HG03565 (cell line): ENCODE results near the gene DRGX.

Experiments used
- ATAC-seq: cut with Tn5 transposase; IDR thresholded peaks from one replicate; pipeline ENCODE4 v1.9.1; 2021; ENCODE audit warnings: mild to moderate bottlenecking, moderate library complexity; ENCODE audit not compliant: unreplicated experiment

The DRGX gene

GRCh38 chr10:49348593-49348992, 47.3 kb downstream of the DRGX start:
- ATAC-seq: no peak

- ATAC-seq: no peak
Measured at GRCh38 chr10:49347827-49348226, 48.1 kb downstream of the DRGX start.

DNA sequence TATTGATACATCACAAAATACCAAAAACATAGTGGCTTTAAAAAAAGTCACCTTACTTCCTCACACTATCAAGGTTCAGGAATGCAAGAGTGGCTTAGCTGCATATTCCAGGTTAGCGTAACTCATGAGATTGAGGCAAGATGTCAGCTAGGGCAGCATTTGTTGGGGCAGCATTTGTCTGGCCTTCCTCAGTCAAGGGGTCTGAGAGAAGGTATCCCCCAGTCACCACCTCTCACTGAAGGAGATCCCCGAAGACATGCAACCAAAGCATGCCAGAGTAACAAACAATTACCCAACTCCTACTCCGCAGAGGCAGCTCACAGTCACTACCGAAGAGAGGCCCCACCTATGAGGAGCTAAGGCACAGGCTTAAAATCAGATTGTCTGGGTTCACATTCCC, 48.5 kb downstream of the DRGX start:
- no peak for ATAC-seq

DNA sequence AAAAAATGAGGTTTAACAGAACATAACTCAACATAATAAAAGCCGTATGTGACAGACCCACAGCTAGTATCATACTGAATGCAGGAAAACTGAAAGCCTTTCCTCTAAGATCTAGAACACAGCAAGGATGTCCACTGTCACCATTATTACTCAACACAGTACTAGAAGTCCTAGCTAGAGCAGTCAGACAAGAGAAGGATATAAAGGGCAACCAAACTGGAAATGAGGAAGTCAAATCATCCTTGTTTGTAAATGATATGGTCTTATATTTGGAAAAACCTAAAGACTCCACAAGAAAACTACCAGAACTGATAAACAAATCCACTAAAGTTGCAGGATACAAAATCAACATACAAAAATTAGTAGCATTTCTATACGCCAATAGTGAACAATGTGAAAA, 51.0 kb downstream of the DRGX start:
- no peak for ATAC-seq

GRCh38 chr10:49338604-49339003, 57.3 kb downstream of the DRGX start:
- ATAC-seq: no peak

DNA sequence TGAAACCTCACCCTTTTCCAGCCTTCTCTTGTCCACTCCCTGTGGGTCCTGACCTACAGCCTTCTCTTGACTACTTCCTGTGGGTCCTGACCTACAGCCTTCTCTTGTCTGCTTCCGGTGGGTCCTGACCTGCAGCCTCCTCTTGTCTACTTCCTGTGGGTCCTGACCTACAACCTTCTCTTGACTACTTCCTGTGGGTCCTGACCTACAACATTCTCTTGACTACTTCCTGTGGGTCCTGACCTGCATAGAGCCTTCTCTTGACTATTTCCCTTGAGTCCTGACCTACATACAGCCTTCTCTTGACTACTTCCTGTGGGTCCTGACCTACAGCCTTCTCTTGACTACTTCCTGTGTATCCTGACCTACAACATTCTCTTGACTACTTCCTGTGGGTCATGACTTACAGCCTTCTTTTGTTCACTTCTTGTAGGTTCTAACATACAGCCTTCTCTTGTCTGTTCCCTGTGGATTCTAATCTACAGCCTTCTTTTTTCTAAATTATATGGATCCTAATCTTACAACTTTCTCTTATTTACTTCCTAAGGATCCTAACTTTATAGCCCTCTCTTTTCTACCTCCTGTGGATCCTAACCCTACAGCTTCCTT, 60.4 kb downstream of the DRGX start:
- no peak for ATAC-seq

DNA sequence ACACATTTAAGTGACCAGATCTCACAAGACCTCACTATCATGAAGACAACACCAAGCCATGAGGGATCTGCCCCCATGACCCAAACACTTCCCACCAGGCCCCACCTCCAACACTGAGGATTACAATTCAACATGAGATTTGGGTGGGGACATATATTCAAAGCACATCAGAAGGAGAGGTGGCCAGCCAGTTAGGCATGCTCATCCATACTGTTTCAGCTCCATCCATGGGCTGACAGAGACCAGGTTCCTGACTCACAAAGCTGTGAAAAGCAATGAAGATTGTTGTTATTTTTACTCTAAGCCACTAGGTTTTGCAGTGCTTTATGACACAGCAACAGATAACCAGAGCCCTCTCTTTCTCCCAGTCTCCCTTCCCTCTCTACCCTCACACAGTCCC, 60.9 kb downstream of the DRGX start:
- no peak for ATAC-seq

DNA sequence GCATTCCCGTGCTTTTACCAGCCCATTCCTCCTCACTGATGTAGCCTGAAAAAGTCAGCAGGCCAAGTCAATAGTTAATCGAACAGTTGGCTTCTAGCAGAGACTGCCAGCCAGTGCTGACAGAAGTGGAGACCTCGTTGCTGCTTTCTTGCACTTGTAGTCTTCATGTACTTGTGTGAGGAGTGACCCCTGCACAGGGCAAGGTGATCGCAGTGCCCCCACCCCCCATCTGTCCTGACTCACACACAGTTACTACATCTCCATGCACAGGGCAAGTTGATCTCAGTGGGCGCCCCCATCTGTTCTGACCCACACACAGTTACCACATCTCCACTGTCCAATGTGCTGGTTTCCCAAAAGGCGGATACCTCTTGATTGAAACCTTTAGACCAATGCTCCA, 62.7 kb downstream of the DRGX start:
- no peak for ATAC-seq

DNA sequence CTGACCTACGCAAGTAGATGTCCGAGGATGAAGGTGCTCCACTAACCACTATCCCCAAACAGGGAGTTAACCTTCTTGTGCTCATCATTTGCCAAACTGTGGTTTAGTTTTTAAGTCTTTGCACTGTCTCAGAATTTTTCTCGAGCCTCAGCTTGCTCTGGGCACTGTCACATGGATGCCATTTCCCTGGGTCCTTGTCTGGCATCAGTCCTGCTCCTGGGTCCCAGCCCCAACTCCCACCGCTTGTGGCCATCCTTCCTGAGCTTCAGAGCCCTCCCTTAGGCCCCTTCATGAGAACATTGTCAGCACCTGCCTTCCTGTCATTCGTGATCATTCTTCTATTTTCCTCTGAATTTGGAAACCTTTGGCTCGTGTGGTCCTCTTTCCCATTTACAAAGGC, 63.1 kb downstream of the DRGX start:
- ATAC-seq: no peak

GRCh38 chr10:49332333-49332732, 63.6 kb downstream of the DRGX start:
- no peak for ATAC-seq

- ATAC-seq: no peak
Measured at GRCh38 chr10:49331431-49331830, 64.5 kb downstream of the DRGX start.

DNA sequence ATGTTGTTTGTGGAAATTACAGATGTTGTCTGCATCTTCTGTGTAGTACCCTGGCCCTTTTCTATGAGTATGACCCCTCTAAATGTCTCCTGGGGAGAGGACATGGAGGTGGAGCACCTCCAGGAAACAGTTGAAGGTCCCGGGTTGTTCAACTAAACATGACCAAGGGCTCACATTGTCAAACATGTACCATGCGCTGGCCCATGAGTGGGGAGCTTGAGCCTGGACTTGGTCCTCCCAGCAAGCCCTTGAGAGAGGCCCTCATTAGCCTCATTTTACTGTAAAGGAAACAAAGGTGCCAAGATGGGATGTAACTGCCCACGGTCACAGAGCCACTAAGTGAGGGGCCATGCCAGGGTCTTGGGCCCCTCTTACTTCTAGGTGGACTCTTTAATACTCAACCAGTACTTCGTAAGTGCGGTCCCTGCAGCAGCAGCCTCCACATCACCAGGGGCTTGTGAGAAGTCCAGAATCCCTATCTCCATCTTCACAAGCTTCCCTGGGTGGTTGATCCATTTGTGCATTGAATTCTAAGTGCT, 65.7 kb downstream of the DRGX start:
- no peak for ATAC-seq

DNA sequence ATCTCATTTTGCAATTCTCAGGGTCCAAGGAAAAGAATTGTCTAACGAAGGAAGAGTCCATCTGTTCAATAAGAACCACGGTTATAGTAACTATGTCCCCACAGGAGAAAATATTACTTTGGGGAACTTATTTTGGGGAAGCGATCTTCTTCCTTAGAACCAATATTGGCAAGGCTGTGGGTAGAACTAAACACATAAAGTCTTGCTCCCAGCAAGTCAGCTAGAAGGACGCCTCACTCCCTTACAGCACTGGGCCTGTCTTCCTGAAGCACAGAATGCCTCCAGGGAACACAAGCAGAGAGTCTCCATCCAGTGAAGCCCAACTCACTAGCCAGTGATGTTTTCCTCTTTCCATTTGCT, 66.8 kb downstream of the DRGX start:
- no peak for ATAC-seq

DNA sequence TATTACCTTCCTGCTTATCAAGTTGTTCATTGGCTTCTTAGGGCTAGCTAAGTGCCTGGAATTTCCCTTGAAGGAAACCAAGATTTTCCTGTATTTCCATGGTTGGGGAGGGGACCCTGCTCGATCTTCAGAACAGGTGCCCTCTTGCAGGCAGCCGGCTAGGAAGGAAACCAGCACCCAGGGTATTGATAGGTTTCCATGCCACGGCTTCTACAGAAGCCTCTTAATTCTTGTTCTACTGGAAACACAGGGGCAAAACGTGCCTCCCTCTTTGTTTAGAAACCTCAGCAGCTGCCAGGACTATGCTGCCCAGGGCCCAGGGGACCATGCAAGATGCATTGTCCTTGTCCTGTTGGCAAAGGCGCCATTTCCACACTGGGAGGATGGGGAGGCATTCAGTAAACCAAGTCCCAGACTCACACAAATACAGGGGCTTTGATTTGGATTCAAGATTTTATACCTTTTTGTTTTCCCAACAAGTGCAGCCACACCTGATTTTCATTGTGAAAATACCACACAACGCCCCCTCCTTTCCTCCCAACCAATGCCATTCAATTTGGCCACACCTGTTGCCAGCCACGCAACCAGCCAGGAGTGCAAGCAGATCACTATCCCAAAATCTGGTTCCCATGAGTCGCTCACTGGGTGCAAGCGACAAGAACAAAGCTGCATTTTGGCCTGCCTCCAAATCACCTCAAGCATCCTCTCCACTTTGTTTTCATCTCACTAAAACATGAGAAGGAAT, 67.3 kb downstream of the DRGX start:
- ATAC-seq: no peak

GRCh38 chr10:49327036-49327813, 68.7 kb downstream of the DRGX start:
- no peak for ATAC-seq

- no peak for ATAC-seq
Measured at GRCh38 chr10:49325916-49326783, 69.7 kb downstream of the DRGX start.

GRCh38 chr10:49325131-49325915, 70.6 kb downstream of the DRGX start:
- ATAC-seq: no peak

DNA sequence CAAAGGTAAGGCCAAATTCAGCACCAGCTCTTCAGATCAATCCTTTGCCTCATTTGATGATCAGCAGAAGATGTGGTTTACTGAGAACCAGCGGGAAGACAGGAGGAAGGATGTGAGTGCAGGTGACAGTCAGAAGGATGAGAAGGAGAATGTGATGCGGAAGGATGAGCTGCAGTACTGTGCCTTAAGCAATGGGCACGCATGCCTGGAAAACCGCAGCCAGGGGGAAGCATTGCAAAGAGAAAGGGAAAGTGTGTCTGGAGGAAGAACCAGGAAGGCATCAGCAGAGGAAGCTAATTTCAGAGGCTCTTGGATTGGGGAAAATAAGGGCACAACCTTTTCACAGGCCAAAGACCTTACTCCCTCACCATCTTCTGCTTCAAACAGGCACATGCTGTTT, 71.2 kb downstream of the DRGX start:
- no peak for ATAC-seq

GRCh38 chr10:49323896-49324270, 72.0 kb downstream of the DRGX start:
- ATAC-seq: no peak
